HG03025 (cell line): ENCODE results near the gene AUTS2.
"Not testable (repeated sequence)": the region's sequence is repeated elsewhere in the genome, so short reads cannot be mapped to it uniquely, and the experiment has no call there.

ENCODE experiments used
- ATAC-seq: cut with Tn5 transposase; IDR thresholded peaks from one replicate; pipeline ENCODE4 v1.9.1; 2021; ENCODE audit warnings: mild to moderate bottlenecking, moderate library complexity; ENCODE audit not compliant: unreplicated experiment, low FRiP score

AUTS2 gene

GRCh38 chr7:70729553-70730157 lies 1131.4 kb downstream of the AUTS2 start:
- not testable (repeated sequence) for ATAC-seq

DNA sequence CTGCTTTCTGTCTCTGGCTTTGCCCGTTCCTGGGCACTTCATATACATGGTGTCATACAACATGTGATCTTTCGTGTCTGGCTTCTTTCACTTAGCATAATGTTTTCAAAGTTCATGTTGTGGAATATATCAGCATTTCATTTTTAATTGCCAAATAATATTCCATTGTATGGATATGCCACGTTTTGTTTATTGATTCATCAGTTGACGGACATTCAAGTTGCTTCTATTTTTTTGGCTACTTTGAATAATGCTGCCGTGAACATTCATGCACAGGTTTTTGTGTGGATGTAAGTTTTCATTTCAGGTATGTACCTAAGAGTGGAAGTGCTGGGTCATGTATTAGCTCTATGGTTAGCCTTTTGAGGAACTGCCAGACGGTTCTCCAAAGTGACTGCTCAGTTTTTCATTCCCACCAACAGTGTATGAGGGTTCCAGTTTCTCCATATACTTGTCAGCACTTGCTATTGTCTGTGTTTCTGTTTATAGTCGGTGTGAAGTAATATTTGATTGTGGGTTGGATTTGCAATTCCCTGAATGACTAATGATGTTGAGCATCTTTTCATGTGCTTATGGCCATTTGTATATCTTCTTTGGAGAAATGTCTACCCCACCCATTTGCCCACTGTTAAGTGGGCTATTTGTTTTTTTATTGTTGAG lies 1132.3 kb downstream of the AUTS2 start:
- no peak for ATAC-seq

DNA sequence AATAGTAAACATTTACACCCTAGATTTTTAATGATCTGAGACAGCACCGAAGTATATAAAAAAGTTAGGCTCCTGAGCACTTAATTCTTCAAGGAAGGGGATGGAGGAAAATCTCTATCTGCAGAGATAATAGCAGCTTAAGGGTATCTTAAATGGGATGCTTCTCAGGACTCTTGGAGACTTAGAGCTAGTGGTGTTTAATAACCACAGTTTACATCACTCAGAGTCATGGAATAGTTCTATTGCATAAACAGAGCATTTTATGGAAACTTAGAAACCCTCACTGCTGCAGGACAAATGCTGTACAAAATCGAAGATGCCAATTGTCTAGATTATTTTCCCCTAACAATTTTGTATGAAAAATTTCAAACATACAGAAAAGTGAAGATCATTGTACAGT lies 1134.8 kb downstream of the AUTS2 start:
- ATAC-seq, result no peak

GRCh38 chr7:70734411-70734810 lies 1136.1 kb downstream of the AUTS2 start:
- ATAC-seq, result no peak

GRCh38 chr7:70735313-70735712 lies 1137.0 kb downstream of the AUTS2 start:
- ATAC-seq, result no peak

DNA sequence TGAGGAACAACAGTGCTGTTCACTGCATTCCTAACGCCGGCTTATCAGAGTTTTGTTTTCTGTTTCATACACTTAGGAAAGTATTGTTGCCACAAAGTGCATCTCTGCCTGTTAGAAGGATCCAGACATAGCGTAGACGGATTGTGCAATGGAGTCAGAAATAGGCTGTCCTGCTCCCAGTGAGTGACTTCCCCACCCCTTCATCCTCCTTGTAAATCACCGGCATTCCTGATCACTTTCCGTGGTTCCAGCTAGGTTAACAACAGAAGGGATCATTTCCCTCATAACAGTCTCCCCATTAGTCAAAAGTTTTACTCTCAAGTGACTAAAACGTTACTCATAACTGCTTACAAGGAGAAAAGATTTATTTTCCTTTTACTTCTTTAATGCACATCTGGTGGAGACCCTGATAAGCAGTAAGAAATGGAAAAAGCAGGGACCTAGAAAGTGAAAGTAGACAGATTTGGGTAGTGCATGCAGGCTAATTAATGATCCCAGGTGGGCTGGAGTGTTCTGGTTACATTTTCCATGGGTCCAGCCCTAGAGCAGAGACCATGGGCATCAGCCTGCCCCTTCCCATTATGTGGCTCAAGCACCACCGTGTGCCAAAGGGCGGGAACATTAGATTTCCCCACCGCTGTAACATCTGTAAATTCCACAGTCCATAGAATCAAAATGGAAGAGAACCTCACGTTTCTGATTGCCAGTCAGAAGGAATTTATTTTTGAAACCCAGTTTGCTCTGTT lies 1138.6 kb downstream of the AUTS2 start:
- ATAC-seq, result no peak

DNA sequence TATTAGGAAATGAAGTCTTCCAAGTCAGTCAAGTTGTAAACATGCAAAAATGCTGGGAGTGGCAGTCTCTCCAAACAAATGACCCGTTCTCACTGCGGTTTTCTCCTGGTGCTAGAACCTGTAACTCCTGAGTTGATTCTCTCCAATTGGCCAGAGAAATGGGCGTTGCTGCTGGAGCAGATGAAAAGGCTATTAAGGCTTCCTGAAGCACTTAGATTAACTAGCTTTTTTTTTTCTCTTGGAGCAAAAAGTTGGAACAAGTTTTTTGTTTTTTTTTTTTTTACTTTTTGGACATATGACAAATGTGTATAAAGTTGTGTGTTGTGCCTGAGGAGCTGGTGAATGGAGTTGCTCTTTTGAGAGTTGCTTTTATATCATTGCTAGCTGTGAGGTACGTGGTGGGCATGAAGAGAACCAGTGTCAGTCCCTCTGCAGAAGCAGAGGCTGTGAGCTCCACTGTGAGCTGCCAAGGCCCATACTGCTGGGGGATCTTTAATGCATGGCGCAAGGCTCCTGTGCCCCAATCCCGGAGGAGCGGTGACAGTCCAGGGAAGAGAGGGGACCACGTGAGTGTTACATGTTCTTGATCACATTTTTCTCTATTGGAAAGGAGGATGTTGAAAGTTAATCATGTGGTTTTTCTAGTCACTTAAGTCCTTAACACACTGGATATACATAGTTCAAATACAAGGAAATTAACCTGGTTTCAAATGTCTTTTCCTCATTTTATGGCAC lies 1140.0 kb downstream of the AUTS2 start:
- no peak for ATAC-seq

DNA sequence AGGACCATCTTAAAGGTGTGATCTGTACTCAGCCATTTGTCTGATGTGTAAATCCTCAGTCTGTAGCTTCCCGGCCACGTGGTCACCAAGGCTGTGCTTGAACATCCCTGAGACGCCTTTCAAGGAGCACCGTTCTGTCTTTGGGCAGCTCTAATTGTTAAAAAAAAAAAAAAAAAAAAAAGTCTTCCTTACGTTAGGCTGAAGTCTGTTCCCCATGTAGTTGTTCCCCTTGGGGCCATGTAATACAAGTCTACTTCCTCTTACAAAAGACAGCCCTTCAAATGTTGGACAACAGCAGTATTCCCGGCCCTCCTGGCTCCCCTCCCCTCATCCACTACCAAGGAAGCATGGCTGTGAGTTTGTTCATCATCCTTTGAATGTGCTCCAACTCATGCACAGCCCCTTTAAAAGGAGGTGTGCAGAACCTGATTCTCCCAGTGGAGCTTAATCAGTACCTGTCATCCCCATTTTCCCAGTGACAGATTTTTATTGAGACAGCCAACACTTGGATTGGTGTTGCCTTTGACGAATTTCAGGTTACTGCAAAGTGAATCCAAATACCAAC lies 1141.5 kb downstream of the AUTS2 start:
- no peak for ATAC-seq

DNA sequence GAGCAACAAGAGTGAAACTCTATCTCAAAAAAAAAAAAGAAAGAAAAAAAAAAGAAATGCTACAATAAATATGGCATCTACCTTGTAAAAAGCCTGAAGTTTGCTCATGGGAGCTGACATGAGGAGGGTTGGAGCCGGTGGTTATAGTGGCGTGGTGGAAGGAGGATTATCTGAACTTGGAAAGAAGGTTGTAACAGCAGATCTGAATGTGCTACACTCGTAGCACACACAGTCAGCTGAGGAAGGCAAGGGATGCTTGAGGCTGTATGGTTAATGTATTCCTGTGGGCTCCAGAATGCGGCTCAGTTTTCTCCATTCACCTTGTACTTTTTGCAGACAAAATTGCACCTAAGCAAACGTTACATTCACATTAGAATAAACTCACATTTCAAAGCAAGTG lies 1143.4 kb downstream of the AUTS2 start:
- ATAC-seq, result no peak

DNA sequence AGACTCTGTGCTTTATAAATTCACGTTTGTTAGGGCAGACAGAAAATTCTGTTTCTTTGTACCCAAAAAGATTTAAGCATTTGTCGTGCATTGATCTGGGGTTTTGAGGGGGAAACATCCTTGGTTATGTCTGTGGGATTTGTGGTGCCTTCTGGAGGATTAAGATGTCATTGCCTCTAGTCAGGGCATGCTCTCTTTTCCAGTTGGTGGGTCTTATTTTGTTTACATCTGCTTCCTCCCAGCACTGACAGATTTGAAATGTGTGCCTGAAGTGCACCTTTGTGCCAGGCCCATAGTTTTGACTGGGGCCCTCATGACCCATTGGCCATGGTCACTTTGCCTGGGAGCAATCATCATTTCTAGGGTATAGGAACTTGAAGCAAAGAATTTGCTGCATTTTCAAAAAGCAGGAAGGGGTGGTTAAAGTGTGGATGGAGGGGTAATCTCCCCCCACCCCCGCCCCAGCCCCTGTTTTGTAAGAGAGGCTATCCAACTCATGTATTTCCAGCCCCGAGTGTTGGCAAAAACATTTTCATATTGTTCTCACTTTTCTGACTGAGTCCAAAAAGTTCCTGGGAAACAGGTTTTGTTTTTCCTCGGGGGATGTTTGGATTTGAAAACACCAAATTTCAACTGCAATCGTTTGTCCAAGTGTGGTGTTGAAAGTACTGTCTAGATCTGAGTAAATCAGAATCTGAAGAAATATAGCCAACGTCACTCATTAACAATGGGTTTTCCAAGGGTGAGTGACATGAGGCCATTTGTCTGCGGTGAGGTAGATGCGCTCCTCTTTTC lies 1145.5 kb downstream of the AUTS2 start:
- no peak for ATAC-seq

- no peak for ATAC-seq
Measured at GRCh38 chr7:70744492-70744891, 1146.2 kb downstream of the AUTS2 start.

DNA sequence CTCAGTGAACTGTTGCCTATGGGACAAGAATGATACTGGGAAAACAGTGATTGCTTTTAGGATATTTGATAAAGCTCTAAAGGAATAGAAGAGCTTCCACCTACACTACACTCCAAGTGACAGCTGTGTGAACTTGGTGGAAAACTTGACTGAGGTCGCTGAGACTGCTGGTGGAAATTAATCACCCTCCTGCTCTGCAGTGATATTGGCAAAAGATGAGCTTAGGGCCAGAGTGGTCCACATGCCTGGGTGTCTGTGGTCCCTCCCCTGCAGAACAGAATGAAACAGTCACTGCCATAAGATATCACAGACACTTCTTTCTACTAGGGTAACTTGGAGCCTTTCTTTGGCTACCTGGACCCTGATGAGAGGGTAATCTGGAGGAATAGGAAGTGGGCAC lies 1151.6 kb downstream of the AUTS2 start:
- ATAC-seq, result no peak

DNA sequence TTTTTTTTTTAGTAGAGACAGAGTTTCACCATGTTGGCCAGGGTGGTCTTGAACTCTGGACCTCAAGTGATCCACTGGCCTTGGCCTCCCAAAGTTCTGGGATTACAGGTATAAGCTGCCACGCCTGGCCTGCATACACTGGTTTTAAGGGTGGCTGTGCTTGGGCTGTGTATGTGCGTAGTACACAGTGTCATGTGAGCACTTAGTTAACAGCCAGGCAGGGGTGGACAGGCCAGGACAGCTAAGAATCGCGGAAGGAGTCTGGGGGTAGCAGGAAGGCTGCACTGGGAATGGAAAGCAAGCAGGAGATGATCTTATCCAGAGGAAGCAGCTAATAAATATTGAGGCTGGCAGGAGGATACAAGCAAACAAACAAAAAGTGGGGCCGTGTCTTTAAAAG lies 1153.6 kb downstream of the AUTS2 start:
- ATAC-seq, result no peak

DNA sequence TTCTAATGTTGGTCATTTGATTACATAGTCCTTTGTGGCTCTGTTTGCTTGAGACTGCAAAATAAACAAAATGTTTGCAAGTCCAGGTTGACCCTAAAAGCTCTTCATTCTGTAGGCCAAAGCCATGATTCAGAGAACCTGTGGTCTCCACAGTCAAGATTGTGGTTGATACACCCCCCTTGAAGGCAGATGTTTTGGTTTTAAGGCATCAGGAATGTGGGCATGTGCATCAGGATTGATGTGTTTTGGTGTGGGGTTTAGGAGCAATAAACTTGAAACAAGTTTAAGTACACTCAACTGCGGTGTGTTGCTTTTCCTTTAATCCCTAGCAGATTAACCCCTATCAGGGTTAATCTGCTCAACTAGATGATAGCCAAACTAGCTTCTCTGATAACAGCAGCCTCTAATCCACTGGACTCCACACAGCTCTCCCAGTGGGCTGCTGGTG lies 1154.5 kb downstream of the AUTS2 start:
- ATAC-seq, result no peak

DNA sequence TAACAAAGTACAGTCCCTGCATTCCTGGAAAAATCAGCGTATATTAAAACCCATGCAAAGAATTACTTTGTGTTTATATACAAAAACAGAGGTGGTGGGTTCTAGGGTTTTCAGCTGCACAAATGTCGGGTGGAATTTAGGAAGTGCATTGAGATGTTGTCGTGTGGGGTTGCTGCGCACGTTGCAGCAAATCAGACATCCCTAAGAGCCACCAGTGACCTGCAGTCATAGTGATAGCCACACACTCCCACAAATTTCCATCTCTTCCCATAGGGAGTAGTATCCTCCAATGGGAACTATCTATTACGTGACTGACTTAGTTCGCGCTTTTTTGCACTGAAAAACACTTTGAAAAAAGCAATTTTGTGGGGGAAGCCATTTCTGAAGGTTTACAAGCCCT lies 1158.5 kb downstream of the AUTS2 start:
- ATAC-seq, result no peak

DNA sequence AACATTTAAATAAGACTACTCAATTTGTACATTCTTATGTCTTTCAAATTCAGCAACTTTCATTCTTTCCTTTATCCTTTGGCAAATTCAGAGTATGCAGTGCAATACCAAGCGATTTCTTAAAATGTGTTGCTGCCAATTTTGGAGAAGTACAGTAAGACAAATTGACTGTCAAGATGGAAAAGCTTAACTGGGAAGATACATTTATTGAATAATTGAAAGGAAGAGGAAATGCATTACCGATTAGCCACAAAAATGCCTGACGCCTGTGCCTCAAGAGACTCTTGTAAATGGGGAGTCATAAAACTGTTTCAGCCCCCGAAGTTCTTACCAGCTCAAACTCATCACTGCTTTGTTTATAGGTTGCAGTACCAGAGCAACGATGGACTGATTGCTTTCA lies 1160.4 kb downstream of the AUTS2 start:
- ATAC-seq, result no peak

GRCh38 chr7:70759674-70760073 lies 1161.4 kb downstream of the AUTS2 start:
- no peak for ATAC-seq

- no peak for ATAC-seq
Measured at GRCh38 chr7:70761711-70762328, 1163.5 kb downstream of the AUTS2 start.

- no peak for ATAC-seq
Measured at GRCh38 chr7:70762696-70763095, 1164.4 kb downstream of the AUTS2 start.
